H9 (cell line): Measurements from ENCODE around the gene PUS3. TPM values are rescaled to one million over a fixed set of nuclear protein-coding genes. Genes with fewer than 3 reads are reported as not detected.
A peak's percentile ranks its signal among the peaks of the same experiment; 100 is the strongest.

Source experiments
- DNase-seq: peaks from one replicate; pipeline ENCODE4 v3.0.0-alpha.2; 2017
- H2AFZ ChIP-seq: one replicate; pipeline ENCODE4 v1.6.1; 2013; ENCODE audit warnings: mild to moderate bottlenecking, low read length, control low read depth, moderate library complexity
- H2AK5ac ChIP-seq: 2 replicates; pipeline ENCODE4 v1.6.1; 2013; ENCODE audit warnings: low read length, control low read depth, mixed read lengths; ENCODE audit not compliant: insufficient read length
- H2BK120ac ChIP-seq: one replicate; pipeline ENCODE4 v1.6.1; 2013; ENCODE audit warnings: low read depth, mild to moderate bottlenecking, low read length, control low read depth, inconsistent platforms; ENCODE audit not compliant: poor library complexity, severe bottlenecking
- H2BK12ac ChIP-seq: 2 replicates; pipeline ENCODE4 v1.6.1; 2013; ENCODE audit warnings: low read length, control low read depth, mixed read lengths, low read depth; ENCODE audit not compliant: insufficient read length
- H2BK15ac ChIP-seq: 2 replicates; pipeline ENCODE4 v1.6.1; 2013; ENCODE audit warnings: low read depth, low read length, control low read depth
- H2BK20ac ChIP-seq: one replicate; pipeline ENCODE4 v1.6.1; 2013; ENCODE audit warnings: low read depth, mild to moderate bottlenecking, low read length, control low read depth, inconsistent platforms; ENCODE audit not compliant: poor library complexity, severe bottlenecking
- H2BK5ac ChIP-seq: 2 replicates; pipeline ENCODE4 v1.6.1; 2013; ENCODE audit warnings: low read length, control low read depth, mixed read lengths; ENCODE audit not compliant: insufficient read length
- H3K14ac ChIP-seq: 2 replicates; pipeline ENCODE4 v1.6.1; 2013; ENCODE audit warnings: low read length, control low read depth; ENCODE audit not compliant: insufficient read depth
- H3K18ac ChIP-seq: 2 replicates; pipeline ENCODE4 v1.6.1; 2013; ENCODE audit warnings: low read depth, mild to moderate bottlenecking, mixed read lengths, low read length, control low read depth; ENCODE audit not compliant: insufficient read length
- H3K23ac ChIP-seq: 2 replicates; pipeline ENCODE4 v1.6.1; 2013; ENCODE audit warnings: low read length, control low read depth, mixed read lengths, low read depth; ENCODE audit not compliant: insufficient read length
- H3K23me2 ChIP-seq: 2 replicates; pipeline ENCODE4 v1.6.1; 2013; ENCODE audit warnings: low read depth, mild to moderate bottlenecking, mixed read lengths, low read length, control low read depth; ENCODE audit not compliant: insufficient read length, poor library complexity, severe bottlenecking
- H3K27ac ChIP-seq: 2 replicates; pipeline ENCODE4 v1.5.1; 2013; ENCODE audit warnings: low read length, control low read depth, mixed read lengths, low read depth; ENCODE audit not compliant: insufficient read length
- H3K27me3 ChIP-seq: 2 replicates; pipeline ENCODE4 v1.6.1; 2013; ENCODE audit warnings: low read length, control low read depth, inconsistent platforms; ENCODE audit not compliant: insufficient read depth
- H3K4ac ChIP-seq: 2 replicates; pipeline ENCODE4 v1.6.1; 2013; ENCODE audit warnings: low read depth, mild to moderate bottlenecking, control low read depth, inconsistent platforms, low read length, moderate library complexity
- H3K4me1 ChIP-seq: 2 replicates; pipeline ENCODE4 v1.6.1; 2013; ENCODE audit warnings: low read length, control low read depth, inconsistent platforms; ENCODE audit not compliant: insufficient read depth
- H3K4me2 ChIP-seq: 2 replicates; pipeline ENCODE4 v1.6.1; 2013; ENCODE audit warnings: low read length, control low read depth, mixed read lengths; ENCODE audit not compliant: insufficient read length, insufficient read depth
- H3K56ac ChIP-seq: 2 replicates; pipeline ENCODE4 v1.6.1; 2013; ENCODE audit warnings: low read depth, mild to moderate bottlenecking, mixed read lengths, low read length, control low read depth; ENCODE audit not compliant: insufficient read length
- H3K79me1 ChIP-seq: 2 replicates; pipeline ENCODE4 v1.6.1; 2013; ENCODE audit warnings: low read depth, mild to moderate bottlenecking, moderate library complexity, low read length, control low read depth, inconsistent platforms; ENCODE audit not compliant: insufficient read depth, poor library complexity, severe bottlenecking
- H3K79me2 ChIP-seq: 2 replicates; pipeline ENCODE4 v1.6.1; 2013; ENCODE audit warnings: low read length, control low read depth, inconsistent platforms; ENCODE audit not compliant: insufficient read depth
- H3K9ac ChIP-seq: 2 replicates; pipeline ENCODE4 v1.6.1; 2013; ENCODE audit warnings: low read length, control low read depth, mixed read lengths; ENCODE audit not compliant: insufficient read length; ENCODE audit errors: extremely low read depth
- H3K9me3 ChIP-seq: one replicate; pipeline ENCODE4 v1.6.1; 2013; ENCODE audit warnings: low read depth, low read length, inconsistent platforms; ENCODE audit not compliant: control insufficient read depth
- H3T11ph ChIP-seq: one replicate; pipeline ENCODE4 v1.6.1; 2013; ENCODE audit warnings: mild to moderate bottlenecking, low read length, control low read depth, inconsistent platforms
- H4K20me1 ChIP-seq: one replicate; pipeline ENCODE4 v1.6.1; 2013; ENCODE audit not compliant: control insufficient read depth, insufficient read length, insufficient read depth
- H4K5ac ChIP-seq: 2 replicates; pipeline ENCODE4 v1.6.1; 2013; ENCODE audit warnings: low read depth, mild to moderate bottlenecking, mixed read lengths, low read length, control low read depth; ENCODE audit not compliant: insufficient read length
- H4K8ac ChIP-seq: replicated peaks from 2 replicates; pipeline ENCODE4 v1.6.1; 2013; ENCODE audit warnings: low read length, control low read depth, mixed read lengths, low read depth; ENCODE audit not compliant: insufficient read length
- H4K91ac ChIP-seq: 2 replicates; pipeline ENCODE4 v1.6.1; 2013; ENCODE audit warnings: low read depth, mild to moderate bottlenecking, moderate library complexity, mixed read lengths, low read length, control low read depth; ENCODE audit not compliant: insufficient read length
- H3K27ac Mint-ChIP-seq, 3 experiments: 2 replicates in 2 of 3; 3 replicates in 1 of 3; pipeline ENCODE4 v1.8.0; 2020 to 2021; ENCODE audit warnings: mixed read lengths in 3 of 3, mild to moderate bottlenecking in 1 of 3, moderate library complexity in 1 of 3
- H3K27me3 Mint-ChIP-seq: 2 replicates; pipeline ENCODE4 v1.8.0; 2021; ENCODE audit warnings: low read depth, mild to moderate bottlenecking, moderate library complexity, mixed read lengths
- H3K36me3 Mint-ChIP-seq, 3 experiments: 2 replicates in 2 of 3; 3 replicates in 1 of 3; pipeline ENCODE4 v1.8.0; 2020 to 2021; ENCODE audit warnings: low read depth in 3 of 3, mixed read lengths in 3 of 3; ENCODE audit not compliant: insufficient read depth in 1 of 3
- H3K4me1 Mint-ChIP-seq, 2 experiments: 2 replicates each; pipeline ENCODE4 v1.8.0; 2020; ENCODE audit warnings: mixed read lengths in 2 of 2
- H3K4me3 Mint-ChIP-seq, 2 experiments: 2 replicates in 1 of 2; 3 replicates in 1 of 2; pipeline ENCODE4 v1.8.0; 2020 to 2021; ENCODE audit warnings: mild to moderate bottlenecking in 2 of 2, mixed read lengths in 2 of 2, moderate library complexity in 1 of 2
- H3K9me3 Mint-ChIP-seq, 2 experiments: 2 replicates in 1 of 2; 3 replicates in 1 of 2; pipeline ENCODE4 v1.8.0; 2020; ENCODE audit warnings: mild to moderate bottlenecking in 2 of 2, mixed read lengths in 2 of 2, moderate library complexity in 1 of 2
- WGBS: extraction: QIAGEN DNeasy Blood & Tissue Kit; methylation state at CpG from one replicate; pipeline ENCODE4 v1.1.7; 2013; ENCODE audit warnings: missing lambda C conversion rate, low lambda C conversion rate, mixed read lengths; ENCODE audit not compliant: insufficient read length; ENCODE audit errors: extremely low coverage; 5-methylcytosine and 5-hydroxymethylcytosine counted together
- total RNA-seq: library from RNA; stranded (reverse); gene quantifications from 2 replicates; pipeline ENCODE4 v1.2.1, GENCODE V29; 2021
- TF ChIP-seq, protein P1 (sequence below): fragments of 200-600 bp; sonication (generic); conservative IDR thresholded peaks from 3 replicates; pipeline ENCODE4 v1.8.0; 2021; ENCODE audit warnings: antibody characterized with exemption, mild to moderate bottlenecking

PUS3 gene
- total RNA-seq, 1 experiment from 2014 or later: 20.0 TPM

DNA sequence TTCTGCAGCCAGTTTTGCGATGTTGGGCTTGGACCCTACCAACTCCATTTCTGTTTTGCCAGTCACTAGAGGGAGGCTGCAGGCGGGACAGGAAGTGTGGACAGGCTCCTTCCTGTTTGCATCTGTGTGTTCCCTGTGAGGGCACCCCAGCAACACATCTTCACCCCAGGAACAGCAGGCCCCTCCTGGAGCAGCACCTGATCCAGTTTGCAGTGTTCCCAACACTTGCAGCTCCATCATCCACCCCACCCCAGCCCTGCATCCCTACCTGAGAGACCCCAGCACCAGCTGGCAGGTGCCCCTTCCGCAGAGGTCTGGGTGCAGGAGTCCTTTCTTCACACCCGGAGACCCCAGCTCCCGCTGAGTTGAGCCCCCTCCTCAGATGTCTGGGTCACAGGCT lies 35.4 kb upstream of the PUS3 start:
- Histone ChIP-seq H3K9ac (no peak overlapping the region), H2BK20ac (no peak overlapping the region), H3K18ac (peak overlapping the region; percentile 34), H4K5ac (no peak overlapping the region), H3K79me2 (no peaks in the 10 kb centered on the region), H2BK15ac (no peak overlapping the region), H2AK5ac (no peak overlapping the region), H4K20me1 (no peaks in the 10 kb centered on the region), H4K8ac (no peak overlapping the region), H3T11ph (no peak overlapping the region), H3K79me1 (no peaks in the 10 kb centered on the region), H2BK120ac (no peak overlapping the region), H3K27me3 (no peaks in the 10 kb centered on the region), H2BK5ac (no peak overlapping the region), H3K4me2 (no peak overlapping the region), H3K56ac (no peak overlapping the region), H3K23me2 (no peaks in the 10 kb centered on the region), H3K9me3 (no peaks in the 10 kb centered on the region), H3K14ac (no peak overlapping the region), H3K27ac (no peak overlapping the region), H2AFZ (no peak overlapping the region), H3K4me1 (peaks cover 4% of the 10 kb centered on the region; the same call in 1 of the 2 replicates), H2BK12ac (no peak overlapping the region), H3K4ac (no peak overlapping the region), H3K23ac (no peak overlapping the region), H4K91ac (no peak overlapping the region)
- H3K36me3 Mint-ChIP-seq: no peaks in the 10 kb centered on the region; a peak in 1 of 7 replicates
- no peak overlapping the region for H3K4me3 Mint-ChIP-seq
- TF ChIP-seq, protein P1, sequence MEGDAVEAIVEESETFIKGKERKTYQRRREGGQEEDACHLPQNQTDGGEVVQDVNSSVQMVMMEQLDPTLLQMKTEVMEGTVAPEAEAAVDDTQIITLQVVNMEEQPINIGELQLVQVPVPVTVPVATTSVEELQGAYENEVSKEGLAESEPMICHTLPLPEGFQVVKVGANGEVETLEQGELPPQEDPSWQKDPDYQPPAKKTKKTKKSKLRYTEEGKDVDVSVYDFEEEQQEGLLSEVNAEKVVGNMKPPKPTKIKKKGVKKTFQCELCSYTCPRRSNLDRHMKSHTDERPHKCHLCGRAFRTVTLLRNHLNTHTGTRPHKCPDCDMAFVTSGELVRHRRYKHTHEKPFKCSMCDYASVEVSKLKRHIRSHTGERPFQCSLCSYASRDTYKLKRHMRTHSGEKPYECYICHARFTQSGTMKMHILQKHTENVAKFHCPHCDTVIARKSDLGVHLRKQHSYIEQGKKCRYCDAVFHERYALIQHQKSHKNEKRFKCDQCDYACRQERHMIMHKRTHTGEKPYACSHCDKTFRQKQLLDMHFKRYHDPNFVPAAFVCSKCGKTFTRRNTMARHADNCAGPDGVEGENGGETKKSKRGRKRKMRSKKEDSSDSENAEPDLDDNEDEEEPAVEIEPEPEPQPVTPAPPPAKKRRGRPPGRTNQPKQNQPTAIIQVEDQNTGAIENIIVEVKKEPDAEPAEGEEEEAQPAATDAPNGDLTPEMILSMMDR: no peak
- peaks cover 26 to 27% of the 10 kb centered on the region in 2 experiments for H3K4me1 Mint-ChIP-seq
- DNase-seq: peak; percentile 29
- H3K9me3 Mint-ChIP-seq: no peaks in the 10 kb centered on the region; a peak in 1 of 5 replicates
- H3K27me3 Mint-ChIP-seq: no peaks in the 10 kb centered on the region
- WGBS: no CpG with 5 or more reads among the region's 5 CpGs
- peak overlapping the region in 1 of 3 experiments; percentile 41; a peak in 1 of 7 replicates for H3K27ac Mint-ChIP-seq
